ENCODE measurements around the gene NUDT7. TPM values are rescaled to one million over a fixed set of nuclear protein-coding genes. Genes with fewer than 3 reads are reported as not detected.

The NUDT7 gene
- 11.6 TPM for total RNA-seq

DNA sequence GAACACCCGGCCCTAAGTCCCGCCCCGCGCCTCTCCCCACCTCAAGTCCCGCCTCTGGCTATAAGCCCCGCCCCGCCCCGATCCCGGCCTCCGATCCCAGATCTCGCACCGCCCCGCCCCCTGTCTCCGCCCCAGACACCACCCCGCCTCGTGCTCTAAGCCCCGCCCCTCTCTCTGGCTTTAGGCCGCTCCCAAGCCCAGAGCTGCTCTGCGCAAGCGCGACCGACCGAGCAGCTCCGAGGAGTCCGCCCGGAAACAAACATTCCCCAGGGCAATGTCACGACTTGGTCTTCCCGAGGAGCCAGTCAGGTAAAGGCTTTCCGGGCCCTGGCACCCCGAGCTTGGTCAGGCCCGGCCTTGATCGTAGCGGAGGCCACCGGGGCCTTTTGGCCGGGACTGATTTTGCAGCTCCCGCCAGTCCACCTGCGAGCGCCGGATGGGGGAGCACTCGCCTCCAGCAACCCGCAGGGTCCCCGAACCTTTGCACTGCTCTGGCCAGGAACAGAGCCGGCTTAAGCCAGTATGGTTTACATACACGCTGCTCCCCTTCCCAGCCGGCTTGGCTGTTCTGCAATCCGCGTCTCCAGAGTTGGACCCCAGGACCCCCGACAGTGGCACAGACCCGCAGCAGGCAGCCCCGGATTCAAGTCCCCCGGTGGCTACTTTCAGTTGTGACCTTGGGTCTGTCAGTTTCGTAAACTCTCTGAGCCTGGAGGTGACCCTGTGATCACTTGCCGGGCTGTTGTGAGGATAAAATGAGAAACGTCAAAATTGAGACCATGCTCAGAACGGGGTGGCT lies at the start of gene NUDT7:
TSS of gene NUDT7 (plus strand) at position 206 of the 799 bp plus-strand sequence. CDS start at position 275, 69 bp downstream.
- DNase-seq (ENCODE audit: low spot score) = peak; percentile 99

- DNase-seq (ENCODE audit: low spot score) = no peak
Observed at GRCh38 chr16:77674888-77675287, 47.4 kb upstream of the NUDT7 start.

- peak; percentile 70 for DNase-seq (ENCODE audit: low spot score)
Observed at GRCh38 chr16:77675464-77676324, 46.6 kb upstream of the NUDT7 start.

GRCh38 chr16:77677129-77677528 lies 45.2 kb upstream of the NUDT7 start:
- no peak for DNase-seq (ENCODE audit: low spot score)

DNA sequence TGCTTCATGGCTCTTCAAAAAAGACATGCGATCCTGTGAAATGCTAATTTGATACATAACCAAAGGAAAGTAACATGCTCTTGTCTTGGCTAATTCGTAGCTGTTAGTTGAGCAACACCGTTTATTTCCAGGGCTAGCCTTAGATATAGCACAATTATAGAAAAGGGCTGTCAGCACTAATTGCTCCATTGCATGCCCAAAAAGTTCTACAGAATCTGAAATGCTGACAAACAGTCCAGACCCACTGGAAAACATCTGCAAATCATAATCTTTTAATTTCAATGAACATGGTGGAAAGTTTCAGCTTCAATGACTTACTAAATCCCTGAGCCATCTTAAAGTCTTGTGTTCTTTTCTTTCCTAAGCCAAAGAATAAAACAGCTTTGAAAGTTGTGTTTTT lies 42.9 kb upstream of the NUDT7 start:
- DNase-seq (ENCODE audit: low spot score) = no peak

GRCh38 chr16:77679901-77680300 lies 42.4 kb upstream of the NUDT7 start:
- no peak for DNase-seq (ENCODE audit: low spot score)

DNA sequence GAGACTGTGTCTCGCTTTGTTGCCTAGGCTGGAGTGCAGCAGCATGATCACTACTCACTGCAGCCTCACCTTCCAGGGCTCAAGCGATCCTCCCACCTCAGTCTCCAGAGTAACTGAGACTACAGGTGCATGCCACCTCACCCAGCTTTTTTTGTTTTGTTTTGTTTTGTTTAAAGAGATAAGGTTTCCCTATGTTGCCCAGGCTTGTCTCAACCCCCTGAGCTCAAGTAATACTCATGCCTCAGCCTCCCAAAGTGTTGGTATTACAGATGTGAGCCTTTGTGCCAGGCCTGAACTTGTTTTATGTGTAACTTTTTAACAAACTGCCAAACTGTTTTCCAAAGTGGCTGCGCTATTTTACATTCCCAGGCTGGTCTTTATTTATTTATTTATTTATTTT lies 41.8 kb upstream of the NUDT7 start:
- DNase-seq (ENCODE audit: low spot score) = no peak

DNA sequence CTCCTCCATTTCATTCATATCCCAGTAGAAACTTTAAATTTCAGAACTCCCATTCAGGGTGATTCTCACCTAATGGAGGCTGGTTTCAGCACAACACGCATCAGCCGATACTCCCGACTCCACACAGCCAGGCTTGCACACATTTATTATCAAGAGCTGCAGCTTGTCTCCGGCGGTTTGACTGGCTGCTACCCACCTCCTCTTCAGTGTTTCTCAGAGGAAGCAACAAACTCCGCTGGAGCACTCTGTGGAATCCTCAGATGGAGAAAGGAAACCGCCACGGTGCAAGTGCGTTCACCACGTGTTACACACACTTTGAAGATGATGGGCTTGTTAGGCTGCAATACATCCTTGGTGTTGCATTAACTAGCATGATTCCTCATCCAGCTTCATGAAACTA lies 39.7 kb upstream of the NUDT7 start:
- DNase-seq (ENCODE audit: low spot score) = no peak

- DNase-seq (ENCODE audit: low spot score) = no peak
Observed at GRCh38 chr16:77683397-77684180, 38.7 kb upstream of the NUDT7 start.

GRCh38 chr16:77684181-77684526 lies 38.2 kb upstream of the NUDT7 start:
- no peak for DNase-seq (ENCODE audit: low spot score)

- DNase-seq (ENCODE audit: low spot score) = no peak
Observed at GRCh38 chr16:77686385-77686784, 35.9 kb upstream of the NUDT7 start.

GRCh38 chr16:77689971-77690370 lies 32.3 kb upstream of the NUDT7 start:
- DNase-seq (ENCODE audit: low spot score) = no peak

DNA sequence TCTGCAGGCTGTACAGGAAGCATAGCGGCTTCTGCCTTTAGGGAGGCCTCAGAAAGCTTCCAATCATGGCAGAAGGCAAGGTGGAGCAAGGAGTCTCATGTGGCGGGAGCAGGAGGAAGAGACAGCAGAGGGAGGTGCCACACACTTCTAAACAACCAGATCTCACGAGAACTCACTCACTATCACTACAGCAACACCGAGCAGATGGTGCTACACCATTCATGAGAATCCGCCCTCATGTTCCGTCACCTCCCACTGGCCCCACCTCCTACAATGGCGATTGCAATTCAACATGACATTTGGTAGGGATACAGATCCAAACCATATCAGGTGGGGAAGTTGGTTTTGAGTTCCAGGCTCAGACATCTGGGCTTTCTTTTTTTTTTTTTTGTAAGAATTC lies 31.9 kb upstream of the NUDT7 start:
- no peak for DNase-seq (ENCODE audit: low spot score)

GRCh38 chr16:77692612-77693011 lies 29.7 kb upstream of the NUDT7 start:
- no peak for DNase-seq (ENCODE audit: low spot score)

- DNase-seq (ENCODE audit: low spot score) = no peak
Observed at GRCh38 chr16:77696149-77696548, 26.2 kb upstream of the NUDT7 start.

GRCh38 chr16:77700846-77701245 lies 21.5 kb upstream of the NUDT7 start:
- no peak for DNase-seq (ENCODE audit: low spot score)

GRCh38 chr16:77705351-77705750 lies 17.0 kb upstream of the NUDT7 start:
- no peak for DNase-seq (ENCODE audit: low spot score)

GRCh38 chr16:77711179-77711578 lies 11.1 kb upstream of the NUDT7 start:
- DNase-seq (ENCODE audit: low spot score) = no peak

- peak; percentile 26 for DNase-seq (ENCODE audit: low spot score)
Observed at GRCh38 chr16:77711775-77712174, 10.5 kb upstream of the NUDT7 start.

- no peak for DNase-seq (ENCODE audit: low spot score)
Observed at GRCh38 chr16:77715145-77715544, 7.2 kb upstream of the NUDT7 start.

- no peak for DNase-seq (ENCODE audit: low spot score)
Observed at GRCh38 chr16:77721752-77722308, 484 bp upstream of the NUDT7 start.

DNA sequence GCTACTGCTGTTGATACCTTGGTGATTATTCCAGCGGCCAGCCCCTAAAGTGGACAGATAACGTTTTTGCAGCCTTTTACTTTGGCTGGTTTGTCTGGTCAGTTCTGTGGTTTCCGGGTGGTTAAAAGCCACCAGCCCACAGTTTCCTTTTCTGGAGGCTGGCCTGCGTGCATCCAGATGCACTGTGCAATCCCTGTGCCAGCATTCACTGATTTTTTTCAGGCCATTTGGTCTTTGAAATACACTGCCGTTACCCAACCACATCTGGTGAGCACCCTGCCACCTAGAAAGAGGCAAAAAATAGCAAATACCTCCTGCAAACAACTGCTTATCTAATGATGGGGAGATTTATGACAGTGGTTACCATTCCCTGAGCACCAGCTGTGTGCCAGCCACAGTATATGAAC lies 797 bp downstream of the NUDT7 start:
- peak; percentile 11 for DNase-seq (ENCODE audit: low spot score)

Data from mucosa of gallbladder (tissue), 1 donor.